ENCODE measurements around the gene AKIP1. TPM values are rescaled to one million over a fixed set of nuclear protein-coding genes. Genes with fewer than 3 reads are reported as not detected.

AKIP1 gene, protein sequence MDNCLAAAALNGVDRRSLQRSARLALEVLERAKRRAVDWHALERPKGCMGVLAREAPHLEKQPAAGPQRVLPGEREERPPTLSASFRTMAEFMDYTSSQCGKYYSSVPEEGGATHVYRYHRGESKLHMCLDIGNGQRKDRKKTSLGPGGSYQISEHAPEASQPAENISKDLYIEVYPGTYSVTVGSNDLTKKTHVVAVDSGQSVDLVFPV
- polyA plus RNA-seq = 81.5 and 90.7 TPM in 2 replicates
- polyA minus RNA-seq = 37.0 and 39.0 TPM in 2 replicates

DNA sequence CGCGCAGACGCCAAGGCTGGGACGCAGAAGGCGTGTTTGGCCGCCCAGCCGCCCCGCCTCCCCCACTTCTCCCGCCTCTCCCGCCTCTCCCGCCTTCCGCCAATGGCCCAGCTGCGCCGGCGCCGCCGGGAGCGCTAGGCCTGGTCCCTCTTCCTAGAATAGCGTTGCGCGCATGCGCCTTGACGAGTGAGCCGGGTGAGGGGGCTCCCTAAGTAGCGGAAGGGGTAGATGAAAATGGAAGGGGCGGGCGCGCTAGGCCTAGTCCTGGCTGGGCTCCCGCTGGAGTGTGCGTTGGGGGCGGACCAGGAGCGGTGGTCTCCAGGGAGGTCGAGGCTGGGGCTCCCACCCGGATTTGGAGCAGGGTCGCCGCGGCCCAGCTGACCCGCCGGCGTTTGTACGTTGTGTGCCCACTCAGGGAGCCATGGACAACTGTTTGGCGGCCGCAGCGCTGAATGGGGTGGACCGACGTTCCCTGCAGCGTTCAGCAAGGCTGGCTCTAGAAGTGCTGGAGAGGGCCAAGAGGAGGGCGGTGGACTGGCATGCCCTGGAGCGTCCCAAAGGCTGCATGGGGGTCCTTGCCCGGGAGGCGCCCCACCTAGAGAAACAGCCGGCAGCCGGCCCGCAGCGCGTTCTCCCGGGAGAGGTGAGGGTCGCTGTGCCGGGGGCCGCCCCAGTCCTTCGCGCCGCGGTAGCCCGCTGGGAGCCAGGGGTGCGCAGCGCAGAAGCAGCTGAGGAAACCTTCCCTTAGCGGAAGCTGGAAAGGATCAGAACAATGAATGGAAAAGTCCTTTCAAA is at the start of gene AKIP1:
Gene AKIP1, plus strand, starts transcription at position 161 of the 795 bp plus-strand sequence. Its CDS starts 261 bp downstream, at position 422.
- peak within 1 kb of the TSS; percentile 94 for H3K27ac ChIP-seq (ENCODE audit: low read length)
- peak within 1 kb of the TSS; percentile 96 for H3K9ac ChIP-seq (ENCODE audit: low read length)
- H3K9me2 ChIP-seq (ENCODE audit: insufficient read depth, low read length) = no peaks in the 10 kb centered on the region
- H3K27me3 ChIP-seq (ENCODE audit: insufficient read depth, low read depth, low read length) = no peaks in the 10 kb centered on the region
- no peaks in the 10 kb centered on the region for H4K20me1 ChIP-seq (ENCODE audit: insufficient read depth)
- no peaks in the 10 kb centered on the region for H3F3A ChIP-seq (ENCODE audit: insufficient read depth, low read length, poor library complexity, severe bottlenecking)
- no peaks in the 10 kb centered on the region for H3K36me3 ChIP-seq (ENCODE audit: insufficient read depth, low read length)
- peak within 1 kb of the TSS; percentile 98 for H3K4me3 ChIP-seq (ENCODE audit: low read length)
- H3K9me3 ChIP-seq (ENCODE audit: low read length) = no peaks in the 10 kb centered on the region
- TF ChIP-seq, protein P1, sequence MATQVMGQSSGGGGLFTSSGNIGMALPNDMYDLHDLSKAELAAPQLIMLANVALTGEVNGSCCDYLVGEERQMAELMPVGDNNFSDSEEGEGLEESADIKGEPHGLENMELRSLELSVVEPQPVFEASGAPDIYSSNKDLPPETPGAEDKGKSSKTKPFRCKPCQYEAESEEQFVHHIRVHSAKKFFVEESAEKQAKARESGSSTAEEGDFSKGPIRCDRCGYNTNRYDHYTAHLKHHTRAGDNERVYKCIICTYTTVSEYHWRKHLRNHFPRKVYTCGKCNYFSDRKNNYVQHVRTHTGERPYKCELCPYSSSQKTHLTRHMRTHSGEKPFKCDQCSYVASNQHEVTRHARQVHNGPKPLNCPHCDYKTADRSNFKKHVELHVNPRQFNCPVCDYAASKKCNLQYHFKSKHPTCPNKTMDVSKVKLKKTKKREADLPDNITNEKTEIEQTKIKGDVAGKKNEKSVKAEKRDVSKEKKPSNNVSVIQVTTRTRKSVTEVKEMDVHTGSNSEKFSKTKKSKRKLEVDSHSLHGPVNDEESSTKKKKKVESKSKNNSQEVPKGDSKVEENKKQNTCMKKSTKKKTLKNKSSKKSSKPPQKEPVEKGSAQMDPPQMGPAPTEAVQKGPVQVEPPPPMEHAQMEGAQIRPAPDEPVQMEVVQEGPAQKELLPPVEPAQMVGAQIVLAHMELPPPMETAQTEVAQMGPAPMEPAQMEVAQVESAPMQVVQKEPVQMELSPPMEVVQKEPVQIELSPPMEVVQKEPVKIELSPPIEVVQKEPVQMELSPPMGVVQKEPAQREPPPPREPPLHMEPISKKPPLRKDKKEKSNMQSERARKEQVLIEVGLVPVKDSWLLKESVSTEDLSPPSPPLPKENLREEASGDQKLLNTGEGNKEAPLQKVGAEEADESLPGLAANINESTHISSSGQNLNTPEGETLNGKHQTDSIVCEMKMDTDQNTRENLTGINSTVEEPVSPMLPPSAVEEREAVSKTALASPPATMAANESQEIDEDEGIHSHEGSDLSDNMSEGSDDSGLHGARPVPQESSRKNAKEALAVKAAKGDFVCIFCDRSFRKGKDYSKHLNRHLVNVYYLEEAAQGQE (IDR thresholded peaks at IDR 0.05; ENCODE audit: borderline replicate concordance) = peak; percentile 14
- TF ChIP-seq EP300 (conservative IDR thresholded peaks at IDR 0.05; ENCODE audit: poor library complexity, severe bottlenecking) = peak; percentile 26
- no peak for TF ChIP-seq RAD21 (conservative IDR thresholded peaks at IDR 0.05)
- TF ChIP-seq TAF1 (IDR thresholded peaks at IDR 0.05; ENCODE audit: low read depth) = peak; percentile 38
- TF ChIP-seq EZH2 (IDR thresholded peaks at IDR 0.05; ENCODE audit: borderline replicate concordance, insufficient read depth, low read length, poor library complexity, severe bottlenecking) = no peak
- peak; percentile 42 for TF ChIP-seq SMC3 (conservative IDR thresholded peaks at IDR 0.05; ENCODE audit: poor library complexity)
- TF ChIP-seq POLR2AphosphoS5 (IDR thresholded peaks at IDR 0.05) = peak; percentile 90
- TF ChIP-seq, protein P2, sequence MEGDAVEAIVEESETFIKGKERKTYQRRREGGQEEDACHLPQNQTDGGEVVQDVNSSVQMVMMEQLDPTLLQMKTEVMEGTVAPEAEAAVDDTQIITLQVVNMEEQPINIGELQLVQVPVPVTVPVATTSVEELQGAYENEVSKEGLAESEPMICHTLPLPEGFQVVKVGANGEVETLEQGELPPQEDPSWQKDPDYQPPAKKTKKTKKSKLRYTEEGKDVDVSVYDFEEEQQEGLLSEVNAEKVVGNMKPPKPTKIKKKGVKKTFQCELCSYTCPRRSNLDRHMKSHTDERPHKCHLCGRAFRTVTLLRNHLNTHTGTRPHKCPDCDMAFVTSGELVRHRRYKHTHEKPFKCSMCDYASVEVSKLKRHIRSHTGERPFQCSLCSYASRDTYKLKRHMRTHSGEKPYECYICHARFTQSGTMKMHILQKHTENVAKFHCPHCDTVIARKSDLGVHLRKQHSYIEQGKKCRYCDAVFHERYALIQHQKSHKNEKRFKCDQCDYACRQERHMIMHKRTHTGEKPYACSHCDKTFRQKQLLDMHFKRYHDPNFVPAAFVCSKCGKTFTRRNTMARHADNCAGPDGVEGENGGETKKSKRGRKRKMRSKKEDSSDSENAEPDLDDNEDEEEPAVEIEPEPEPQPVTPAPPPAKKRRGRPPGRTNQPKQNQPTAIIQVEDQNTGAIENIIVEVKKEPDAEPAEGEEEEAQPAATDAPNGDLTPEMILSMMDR (IDR thresholded peaks at IDR 0.05; ENCODE audit: poor library complexity, severe bottlenecking) = no peak
- TF ChIP-seq MXI1 (conservative IDR thresholded peaks at IDR 0.05; ENCODE audit: poor library complexity, severe bottlenecking) = peak; percentile 66
- peak within 1 kb of the TSS; percentile 39 for H3K4me2 ChIP-seq (ENCODE audit: low read length)
- peak within 1 kb of the TSS; percentile 98 for H2AFZ ChIP-seq (ENCODE audit: low read depth, low read length)
- peaks cover 12% of the 10 kb centered on the region for H3K79me2 ChIP-seq (replicated peaks; ENCODE audit: insufficient read depth, low read length)

DNA sequence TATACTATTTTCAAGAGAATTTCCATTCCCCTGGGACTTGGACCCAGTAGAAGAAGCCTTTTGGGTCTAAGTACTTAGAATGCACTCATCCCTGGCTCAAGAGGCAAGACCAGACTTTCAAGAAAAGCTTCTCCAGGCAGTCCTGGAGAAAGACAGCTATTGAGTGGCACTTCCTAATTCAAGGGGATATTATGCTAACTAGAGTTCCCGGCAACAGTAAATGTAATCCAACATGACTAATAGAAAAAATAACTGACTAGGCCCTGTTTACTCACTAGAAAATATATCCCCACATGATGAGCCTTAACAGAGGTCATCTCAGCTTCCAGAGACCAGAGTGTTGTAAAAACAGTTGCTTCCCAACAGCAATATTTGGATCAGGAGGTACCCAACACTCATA is 47.2 kb upstream of the AKIP1 start:
- no peaks in the 10 kb centered on the region for H3F3A ChIP-seq (ENCODE audit: insufficient read depth, low read length, poor library complexity, severe bottlenecking)

More for the DNA sequence above, 47.2 kb upstream of the AKIP1 start:
- Histone ChIP-seq H3K9ac (ENCODE audit: low read length) (no peak overlapping the region), H3K27me3 (ENCODE audit: insufficient read depth, low read depth, low read length) (no peaks in the 10 kb centered on the region), H3K9me2 (ENCODE audit: insufficient read depth, low read length) (no peaks in the 10 kb centered on the region), H3K36me3 (ENCODE audit: insufficient read depth, low read length) (no peaks in the 10 kb centered on the region), H4K20me1 (ENCODE audit: insufficient read depth) (no peaks in the 10 kb centered on the region), H3K27ac (ENCODE audit: low read length) (no peak overlapping the region), H3K4me3 (ENCODE audit: low read length) (no peak overlapping the region), H3K9me3 (ENCODE audit: low read length) (no peaks in the 10 kb centered on the region), H3K4me2 (ENCODE audit: low read length) (no peak overlapping the region), H2AFZ (ENCODE audit: low read depth, low read length) (no peak overlapping the region), H3K79me2 (replicated peaks; ENCODE audit: insufficient read depth, low read length) (no peaks in the 10 kb centered on the region)
- TF ChIP-seq MXI1 (conservative IDR thresholded peaks at IDR 0.05; ENCODE audit: poor library complexity, severe bottlenecking) (no peak), TAF1 (IDR thresholded peaks at IDR 0.05; ENCODE audit: low read depth) (no peak), POLR2AphosphoS5 (IDR thresholded peaks at IDR 0.05) (no peak), EZH2 (IDR thresholded peaks at IDR 0.05; ENCODE audit: borderline replicate concordance, insufficient read depth, low read length, poor library complexity, severe bottlenecking) (no peak), RAD21 (conservative IDR thresholded peaks at IDR 0.05) (no peak), SMC3 (conservative IDR thresholded peaks at IDR 0.05; ENCODE audit: poor library complexity) (no peak), EP300 (conservative IDR thresholded peaks at IDR 0.05; ENCODE audit: poor library complexity, severe bottlenecking) (no peak)
- TF ChIP-seq, protein P1 (IDR thresholded peaks at IDR 0.05; ENCODE audit: borderline replicate concordance) = no peak
- TF ChIP-seq, protein P2 (IDR thresholded peaks at IDR 0.05; ENCODE audit: poor library complexity, severe bottlenecking) = no peak

Data from neural cell (in vitro differentiated cells).